Measurements from ENCODE around the gene SOCS3. TPM values are rescaled to one million over a fixed set of nuclear protein-coding genes. Genes with fewer than 3 reads are reported as not detected.
"Not testable (repeated sequence)": the region's sequence is repeated elsewhere in the genome, so short reads cannot be mapped to it uniquely, and the experiment has no call there.

SOCS3 gene
- total and polyA plus RNA-seq, 4 donors: 15.5 to 182 (median 91.5) TPM

DNA sequence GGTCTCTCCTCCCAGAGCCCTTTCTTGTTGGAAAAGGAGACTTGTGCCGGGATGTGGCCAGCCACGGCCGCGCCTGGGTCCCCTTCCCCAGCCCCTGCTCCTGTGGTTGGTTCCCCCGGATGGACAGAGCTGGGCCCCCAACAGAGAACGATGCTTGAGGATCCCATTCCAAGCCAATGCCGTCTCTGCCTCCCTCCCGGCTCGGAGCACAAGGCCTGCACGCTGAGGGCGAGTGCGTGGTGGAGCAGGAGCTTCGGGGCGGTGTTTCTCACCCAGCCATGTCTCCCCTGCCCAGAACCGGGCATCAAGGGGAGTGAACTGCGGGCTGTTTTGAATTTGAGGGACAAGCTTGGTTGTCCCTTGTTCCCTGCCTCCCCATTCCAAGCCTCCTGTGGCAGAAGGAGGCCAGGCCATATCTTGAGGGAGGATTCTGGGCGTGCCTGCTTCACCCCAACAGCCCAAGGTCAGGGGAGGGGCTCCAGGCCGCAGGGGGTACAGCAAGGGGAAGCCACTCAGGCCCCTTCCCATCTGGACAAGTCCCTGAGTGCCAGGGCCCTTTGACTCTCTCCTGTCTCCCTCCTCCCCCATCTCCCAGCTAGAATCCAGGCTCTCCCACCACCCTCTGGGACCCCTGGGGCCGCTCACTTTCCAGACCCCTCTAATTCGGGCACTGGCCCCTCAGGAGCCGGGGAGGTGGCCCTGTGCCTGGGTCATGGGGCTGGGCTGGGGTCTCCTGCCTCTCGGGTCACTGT lies 43.6 kb downstream of the SOCS3 start:
- intact Hi-C loops (cut with DNase I): no loop called here
- 91 to 92% methylated on average over 22 of the region's 22 CpGs for WGBS, 2 donors
- Histone ChIP-seq H3K4me3 (ENCODE audit: low read length in 2 of 2) (no peak overlapping the region), H3K27ac (ENCODE audit: low read depth in 1 of 2, low read length in 2 of 2) (peak overlapping the region in 1 of 2 donors; percentile 43), H3K4me1 (ENCODE audit: control insufficient read depth in 1 of 2, insufficient read depth in 2 of 2, low read length in 2 of 2) (no peaks in the 10 kb centered on the region), H3K36me3 (ENCODE audit: control insufficient read depth in 1 of 2, insufficient read depth in 2 of 2, low read length in 1 of 2) (no peaks in the 10 kb centered on the region), H3K27me3 (ENCODE audit: control insufficient read depth in 1 of 2, insufficient read depth in 2 of 2, low read length in 1 of 2) (no peaks in the 10 kb centered on the region), H3K9me3 (ENCODE audit: control insufficient read depth, low read length) (no peaks in the 10 kb centered on the region)
- no peak for DNase-seq
- no peak for ATAC-seq (ENCODE audit: low FRiP score)

DNA sequence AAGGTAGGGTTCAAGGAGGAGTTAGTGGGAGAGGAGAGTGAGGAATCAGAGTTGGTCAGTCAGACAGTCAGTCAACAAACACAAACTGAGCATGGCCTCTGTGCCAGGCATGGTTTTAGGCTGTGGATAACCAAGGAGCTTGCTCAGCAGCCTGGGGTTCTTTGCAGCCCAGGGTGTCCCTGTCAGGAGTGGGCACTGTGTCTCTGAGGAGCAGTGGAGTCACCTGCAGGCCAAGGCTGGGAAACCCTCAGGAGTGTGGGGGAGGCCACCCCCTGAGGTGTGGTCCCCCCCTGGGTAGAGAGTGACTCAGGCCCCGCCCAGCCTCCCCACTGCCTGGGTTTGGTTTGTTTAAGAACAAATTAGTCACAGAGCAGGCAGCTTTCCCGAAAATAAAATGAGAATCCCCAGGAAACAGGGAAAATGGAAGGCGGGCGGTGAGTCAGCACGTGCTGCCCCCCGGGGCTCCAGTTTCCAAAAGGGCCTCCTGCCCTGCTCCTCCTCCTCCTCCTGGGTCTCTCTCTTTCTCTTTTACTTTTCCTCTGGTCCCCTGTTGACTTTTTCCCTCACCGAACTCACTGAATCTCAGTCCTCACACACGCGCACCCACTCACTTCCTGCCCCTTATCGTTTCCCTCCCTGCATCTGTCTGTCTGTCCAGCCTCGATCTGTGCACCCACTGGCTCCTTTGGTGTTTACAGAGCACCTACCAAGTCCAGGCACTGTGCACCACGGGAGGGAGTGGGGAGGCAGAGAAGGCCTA lies 44.3 kb downstream of the SOCS3 start:
- H3K27me3 ChIP-seq (ENCODE audit: control insufficient read depth in 1 of 2, insufficient read depth in 2 of 2, low read length in 1 of 2): no peaks in the 10 kb centered on the region
- H3K4me3 ChIP-seq (ENCODE audit: low read length in 2 of 2): no peak overlapping the region
- no peaks in the 10 kb centered on the region for H3K36me3 ChIP-seq (ENCODE audit: control insufficient read depth in 1 of 2, insufficient read depth in 2 of 2, low read length in 1 of 2)
- 17 to 25% methylated on average over 12 of the region's 12 CpGs for WGBS, 2 donors
- DNase-seq (peak; percentile 90 to 96), ATAC-seq (ENCODE audit: low FRiP score) (peak; percentile 81)
- H3K4me1 ChIP-seq (ENCODE audit: control insufficient read depth in 1 of 2, insufficient read depth in 2 of 2, low read length in 2 of 2): no peaks in the 10 kb centered on the region
- peak overlapping the region in 1 of 2 donors; percentile 60 for H3K27ac ChIP-seq (ENCODE audit: low read depth in 1 of 2, low read length in 2 of 2)
- intact Hi-C loops (cut with DNase I): loop anchor here in 1 of 2 donors (1.0 kb wide), 2 partner anchors 27 to 45 kb away; partner anchors contain the start of gene SOCS3
- no peaks in the 10 kb centered on the region for H3K9me3 ChIP-seq (ENCODE audit: control insufficient read depth, low read length)

DNA sequence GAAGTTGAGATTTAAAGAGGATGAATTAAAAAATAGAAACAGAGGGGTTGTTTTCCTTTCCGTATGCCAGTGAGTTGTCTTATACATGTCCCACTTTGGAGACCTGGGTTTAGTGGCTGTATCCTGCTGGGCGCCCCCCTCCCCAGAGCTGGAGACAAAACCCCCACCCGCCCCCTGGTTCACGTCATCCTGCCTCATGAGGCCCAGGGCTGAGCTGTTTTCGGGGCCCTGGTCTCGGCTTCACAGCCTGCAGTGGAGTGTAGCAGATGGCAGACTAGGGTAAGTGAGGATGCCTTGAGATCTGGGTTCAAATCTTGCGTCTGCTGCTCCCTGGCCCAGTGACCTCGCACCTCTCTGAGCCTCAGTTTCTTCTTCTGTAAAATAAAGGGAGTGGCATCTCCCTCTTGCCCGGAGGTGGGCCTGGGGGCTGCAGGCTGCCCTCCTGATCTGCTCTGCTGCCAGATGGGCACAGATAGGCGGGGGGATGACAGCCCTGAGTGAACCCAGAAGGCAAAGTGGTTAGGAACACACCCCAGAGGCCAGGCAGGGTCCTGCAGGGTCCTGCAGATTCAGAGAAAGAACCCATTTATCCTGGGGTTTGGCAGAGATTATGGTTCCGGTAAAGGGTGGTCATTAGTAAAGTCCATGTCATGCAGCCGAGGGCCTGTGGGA lies 45.1 kb downstream of the SOCS3 start:
- H3K27me3 ChIP-seq (ENCODE audit: control insufficient read depth in 1 of 2, insufficient read depth in 2 of 2, low read length in 1 of 2): no peaks in the 10 kb centered on the region
- H3K4me1 ChIP-seq (ENCODE audit: control insufficient read depth in 1 of 2, insufficient read depth in 2 of 2, low read length in 2 of 2): no peaks in the 10 kb centered on the region
- no peaks in the 10 kb centered on the region for H3K36me3 ChIP-seq (ENCODE audit: control insufficient read depth in 1 of 2, insufficient read depth in 2 of 2, low read length in 1 of 2)
- DNase-seq (no peak), ATAC-seq (ENCODE audit: low FRiP score) (no peak)
- peak overlapping the region in 1 of 2 donors; percentile 60 for H3K27ac ChIP-seq (ENCODE audit: low read depth in 1 of 2, low read length in 2 of 2)
- no peak overlapping the region for H3K4me3 ChIP-seq (ENCODE audit: low read length in 2 of 2)
- intact Hi-C loops (cut with DNase I): loop anchor here in 1 of 2 donors (1.0 kb wide), 3 partner anchors 27 to 82 kb away; partner anchors contain the start of gene SOCS3
- H3K9me3 ChIP-seq (ENCODE audit: control insufficient read depth, low read length): no peaks in the 10 kb centered on the region
- 82 to 87% methylated on average over 12 of the region's 12 CpGs for WGBS, 2 donors

DNA sequence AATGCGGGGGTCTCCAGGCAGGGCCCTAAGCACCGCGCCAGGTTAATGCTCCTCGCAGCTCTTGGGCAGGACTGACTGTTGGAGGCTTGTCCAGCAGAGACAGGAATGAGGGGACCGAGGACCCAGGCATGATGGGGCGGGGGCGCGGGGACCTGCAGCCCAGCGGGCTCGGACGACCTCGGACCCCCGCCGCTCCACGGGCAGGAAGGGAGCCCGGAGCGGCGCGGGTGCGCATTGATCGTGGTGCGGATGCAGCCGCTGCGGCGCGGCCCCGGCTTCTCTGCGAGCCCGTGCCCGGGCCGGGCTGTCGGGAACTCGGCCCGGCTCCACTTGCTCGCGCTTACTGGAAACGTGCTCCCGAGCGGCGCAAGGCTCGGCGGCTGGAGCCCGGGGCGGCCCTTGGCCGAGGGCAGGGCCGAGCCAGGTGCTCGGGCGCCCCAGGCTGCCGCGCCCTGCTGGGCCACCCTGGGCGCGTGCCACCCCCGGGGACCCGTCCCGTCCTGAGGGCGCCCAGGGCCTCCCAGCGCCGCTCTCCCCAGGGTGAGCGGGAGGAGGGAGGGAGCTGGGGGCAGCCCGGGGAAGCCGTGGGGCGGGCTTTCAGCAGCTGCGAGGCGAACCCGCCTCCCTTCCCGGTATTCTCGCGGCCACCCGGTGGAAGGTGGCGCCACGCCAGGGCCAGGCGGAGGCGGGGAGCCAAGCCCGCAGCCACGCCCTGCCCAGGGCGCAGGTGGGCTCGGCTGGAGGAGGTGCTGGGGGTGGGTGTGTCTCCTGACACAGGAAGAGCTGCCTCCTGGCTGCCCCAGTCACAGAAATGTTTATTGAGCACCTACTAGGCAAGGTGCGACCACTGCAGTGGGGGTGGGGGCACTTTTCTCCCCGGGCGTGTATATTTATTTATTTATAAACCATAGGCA lies 45.9 kb downstream of the SOCS3 start:
- WGBS, 2 donors: 1 to 3% methylated on average over 55 to 80 of the region's 80 CpGs
- ATAC-seq (ENCODE audit: low FRiP score) (peak; percentile 78), DNase-seq (peak; percentile 83 to 92)
- Histone ChIP-seq H3K4me3 (ENCODE audit: low read length in 2 of 2) (peak overlapping the region; percentile 42 to 59), H3K36me3 (ENCODE audit: control insufficient read depth in 1 of 2, insufficient read depth in 2 of 2, low read length in 1 of 2) (no peaks in the 10 kb centered on the region), H3K27ac (ENCODE audit: low read depth in 1 of 2, low read length in 2 of 2) (peak overlapping the region in 1 of 2 donors; percentile 29), H3K27me3 (ENCODE audit: control insufficient read depth in 1 of 2, insufficient read depth in 2 of 2, low read length in 1 of 2) (no peaks in the 10 kb centered on the region), H3K9me3 (ENCODE audit: control insufficient read depth, low read length) (no peaks in the 10 kb centered on the region), H3K4me1 (ENCODE audit: control insufficient read depth in 1 of 2, insufficient read depth in 2 of 2, low read length in 2 of 2) (no peaks in the 10 kb centered on the region)
- intact Hi-C loops (cut with DNase I): loop anchor here in 1 of 2 donors (1.0 kb wide), 1 partner anchor 83 kb away; no protein-coding TSS in a partner anchor

DNA sequence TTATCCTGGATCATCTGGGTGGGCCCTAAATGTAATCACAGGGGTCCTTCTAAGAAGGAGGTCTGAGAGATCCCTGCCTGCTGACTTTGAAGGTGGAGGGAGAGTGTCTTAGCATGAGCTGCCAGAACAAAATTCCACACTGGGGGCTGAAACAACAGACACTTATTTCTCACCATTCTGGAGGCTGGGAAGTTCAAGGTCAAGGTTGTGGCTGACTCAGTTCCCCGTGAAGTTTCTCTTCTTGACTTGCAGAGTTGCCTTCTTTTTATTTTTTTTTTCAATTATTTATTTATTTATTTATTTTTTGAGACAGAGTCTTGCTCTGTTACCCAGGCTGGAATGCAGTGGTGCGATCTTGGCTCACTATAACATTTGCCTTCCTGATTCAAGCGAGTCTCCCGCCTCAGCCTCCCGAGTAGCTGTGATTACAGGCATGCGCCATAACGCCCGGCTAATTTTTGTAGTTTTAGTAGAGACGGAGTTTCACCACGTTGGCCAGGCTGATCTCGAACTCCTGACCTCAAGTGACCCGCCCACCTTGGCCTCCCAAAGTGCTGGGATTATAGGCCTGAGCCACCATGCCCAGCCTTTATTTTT lies 50.1 kb downstream of the SOCS3 start:
- H3K4me1 ChIP-seq (ENCODE audit: control insufficient read depth in 1 of 2, insufficient read depth in 2 of 2, low read length in 2 of 2); H3K36me3 ChIP-seq (ENCODE audit: control insufficient read depth in 1 of 2, insufficient read depth in 2 of 2, low read length in 1 of 2); H3K27ac ChIP-seq (ENCODE audit: low read depth in 1 of 2, low read length in 2 of 2); H3K27me3 ChIP-seq (ENCODE audit: control insufficient read depth in 1 of 2, insufficient read depth in 2 of 2, low read length in 1 of 2); DNase-seq; ATAC-seq (ENCODE audit: low FRiP score); intact Hi-C loops (cut with DNase I); H3K4me3 ChIP-seq (ENCODE audit: low read length in 2 of 2); H3K9me3 ChIP-seq (ENCODE audit: control insufficient read depth, low read length): not testable (repeated sequence)
- WGBS, 2 donors: 93% methylated on average over 12 of the region's 12 CpGs

DNA sequence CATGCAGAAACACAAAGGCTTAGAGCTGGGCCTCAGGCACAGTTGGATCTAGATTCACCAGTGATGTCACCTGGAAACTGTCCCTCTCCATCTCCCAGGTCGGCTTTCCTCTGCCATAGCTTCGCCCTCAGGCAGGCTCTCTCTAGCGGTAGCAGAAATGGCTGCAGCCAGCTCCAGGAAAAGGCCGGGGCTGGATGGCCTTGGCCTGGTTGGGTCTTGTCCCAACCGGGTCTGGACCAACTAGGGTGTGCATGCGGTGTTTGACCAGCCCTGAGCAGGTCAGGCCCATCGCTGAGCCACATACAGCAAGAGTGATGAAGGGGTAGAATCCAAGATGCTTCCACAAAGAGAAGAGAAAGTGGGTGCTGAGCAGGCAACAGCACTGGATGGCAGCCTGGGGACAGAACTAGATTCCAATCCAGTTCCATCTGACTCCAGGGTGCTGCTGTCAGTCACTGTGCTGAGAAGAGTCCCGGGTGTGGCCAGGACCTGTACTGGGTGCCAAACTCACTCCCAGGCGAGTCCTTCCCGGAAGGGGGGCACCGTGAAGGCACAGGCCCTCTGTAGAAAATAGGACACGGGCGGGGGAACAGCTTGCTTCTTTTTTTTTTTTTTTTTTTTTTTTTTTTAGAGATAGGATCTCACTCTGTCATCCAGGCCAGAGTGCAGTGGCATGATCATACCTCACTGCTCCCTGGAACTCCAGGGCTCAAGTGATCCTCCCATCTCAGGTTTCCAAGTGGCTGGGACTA lies 51.8 kb downstream of the SOCS3 start:
- intact Hi-C loops (cut with DNase I): no loop called here
- Histone ChIP-seq H3K36me3 (ENCODE audit: control insufficient read depth in 1 of 2, insufficient read depth in 2 of 2, low read length in 1 of 2) (no peaks in the 10 kb centered on the region), H3K4me1 (ENCODE audit: control insufficient read depth in 1 of 2, insufficient read depth in 2 of 2, low read length in 2 of 2) (no peaks in the 10 kb centered on the region), H3K9me3 (ENCODE audit: control insufficient read depth, low read length) (no peaks in the 10 kb centered on the region), H3K27ac (ENCODE audit: low read depth in 1 of 2, low read length in 2 of 2) (no peak overlapping the region), H3K4me3 (ENCODE audit: low read length in 2 of 2) (no peak overlapping the region), H3K27me3 (ENCODE audit: control insufficient read depth in 1 of 2, insufficient read depth in 2 of 2, low read length in 1 of 2) (no peaks in the 10 kb centered on the region)
- DNase-seq (no peak), ATAC-seq (ENCODE audit: low FRiP score) (no peak)
- 92% methylated on average over 13 of the region's 13 CpGs for WGBS, 2 donors

DNA sequence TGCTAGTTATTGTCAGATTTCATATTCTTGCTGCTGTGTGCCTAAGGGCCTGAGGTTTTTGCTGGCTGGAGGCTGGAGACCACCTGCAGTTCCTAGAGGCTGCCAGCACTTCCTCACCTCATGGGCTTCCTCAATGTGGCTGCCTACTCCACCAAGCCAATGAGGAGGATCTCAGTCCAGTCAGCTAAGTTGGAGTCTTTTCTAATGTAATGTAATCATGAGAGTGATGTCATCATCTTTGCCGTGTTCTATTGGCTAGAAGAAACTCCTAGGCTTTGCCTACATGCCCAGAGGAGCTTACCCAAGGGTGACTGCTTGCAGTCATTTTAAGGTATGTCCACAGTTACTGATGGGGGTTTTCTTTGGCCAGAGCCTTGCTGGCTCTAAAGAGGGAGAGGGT lies 53.0 kb downstream of the SOCS3 start:
- ATAC-seq (ENCODE audit: low FRiP score): no peak
- DNase-seq: no peak
- no peaks in the 10 kb centered on the region for H3K36me3 ChIP-seq (ENCODE audit: control insufficient read depth in 1 of 2, insufficient read depth in 2 of 2, low read length in 1 of 2)
- H3K27ac ChIP-seq (ENCODE audit: low read depth in 1 of 2, low read length in 2 of 2): no peak overlapping the region
- H3K4me3 ChIP-seq (ENCODE audit: low read length in 2 of 2): no peak overlapping the region
- H3K4me1 ChIP-seq (ENCODE audit: control insufficient read depth in 1 of 2, insufficient read depth in 2 of 2, low read length in 2 of 2): no peaks in the 10 kb centered on the region
- no peaks in the 10 kb centered on the region for H3K27me3 ChIP-seq (ENCODE audit: control insufficient read depth in 1 of 2, insufficient read depth in 2 of 2, low read length in 1 of 2)
- 67 to 71% methylated on average over 1 of the region's 1 CpG for WGBS, 2 donors
- no peaks in the 10 kb centered on the region for H3K9me3 ChIP-seq (ENCODE audit: control insufficient read depth, low read length)
- intact Hi-C loops (cut with DNase I): no loop called here

Data from aorta (tissue), 5 donors.